H9 (cell line): ENCODE data around the gene MLKL. TPM values are rescaled to one million over a fixed set of nuclear protein-coding genes. Genes with fewer than 3 reads are reported as not detected.

Experiments used
- DNase-seq: peaks from one replicate; pipeline ENCODE4 v3.0.0-alpha.2; 2017
- H2AFZ ChIP-seq: one replicate; pipeline ENCODE4 v1.6.1; 2013; ENCODE audit warnings: mild to moderate bottlenecking, low read length, control low read depth, moderate library complexity
- H2AK5ac ChIP-seq: 2 replicates; pipeline ENCODE4 v1.6.1; 2013; ENCODE audit warnings: low read length, control low read depth, mixed read lengths; ENCODE audit not compliant: insufficient read length
- H2BK120ac ChIP-seq: one replicate; pipeline ENCODE4 v1.6.1; 2013; ENCODE audit warnings: low read depth, mild to moderate bottlenecking, low read length, control low read depth, inconsistent platforms; ENCODE audit not compliant: poor library complexity, severe bottlenecking
- H2BK12ac ChIP-seq: 2 replicates; pipeline ENCODE4 v1.6.1; 2013; ENCODE audit warnings: low read length, control low read depth, mixed read lengths, low read depth; ENCODE audit not compliant: insufficient read length
- H2BK15ac ChIP-seq: 2 replicates; pipeline ENCODE4 v1.6.1; 2013; ENCODE audit warnings: low read depth, low read length, control low read depth
- H2BK20ac ChIP-seq: one replicate; pipeline ENCODE4 v1.6.1; 2013; ENCODE audit warnings: low read depth, mild to moderate bottlenecking, low read length, control low read depth, inconsistent platforms; ENCODE audit not compliant: poor library complexity, severe bottlenecking
- H2BK5ac ChIP-seq: 2 replicates; pipeline ENCODE4 v1.6.1; 2013; ENCODE audit warnings: low read length, control low read depth, mixed read lengths; ENCODE audit not compliant: insufficient read length
- H3K14ac ChIP-seq: 2 replicates; pipeline ENCODE4 v1.6.1; 2013; ENCODE audit warnings: low read length, control low read depth; ENCODE audit not compliant: insufficient read depth
- H3K18ac ChIP-seq: 2 replicates; pipeline ENCODE4 v1.6.1; 2013; ENCODE audit warnings: low read depth, mild to moderate bottlenecking, mixed read lengths, low read length, control low read depth; ENCODE audit not compliant: insufficient read length
- H3K23ac ChIP-seq: 2 replicates; pipeline ENCODE4 v1.6.1; 2013; ENCODE audit warnings: low read length, control low read depth, mixed read lengths, low read depth; ENCODE audit not compliant: insufficient read length
- H3K23me2 ChIP-seq: 2 replicates; pipeline ENCODE4 v1.6.1; 2013; ENCODE audit warnings: low read depth, mild to moderate bottlenecking, mixed read lengths, low read length, control low read depth; ENCODE audit not compliant: insufficient read length, poor library complexity, severe bottlenecking
- H3K27ac ChIP-seq: 2 replicates; pipeline ENCODE4 v1.5.1; 2013; ENCODE audit warnings: low read length, control low read depth, mixed read lengths, low read depth; ENCODE audit not compliant: insufficient read length
- H3K27me3 ChIP-seq: 2 replicates; pipeline ENCODE4 v1.6.1; 2013; ENCODE audit warnings: low read length, control low read depth, inconsistent platforms; ENCODE audit not compliant: insufficient read depth
- H3K4ac ChIP-seq: 2 replicates; pipeline ENCODE4 v1.6.1; 2013; ENCODE audit warnings: low read depth, mild to moderate bottlenecking, control low read depth, inconsistent platforms, low read length, moderate library complexity
- H3K4me1 ChIP-seq: 2 replicates; pipeline ENCODE4 v1.6.1; 2013; ENCODE audit warnings: low read length, control low read depth, inconsistent platforms; ENCODE audit not compliant: insufficient read depth
- H3K4me2 ChIP-seq: 2 replicates; pipeline ENCODE4 v1.6.1; 2013; ENCODE audit warnings: low read length, control low read depth, mixed read lengths; ENCODE audit not compliant: insufficient read length, insufficient read depth
- H3K56ac ChIP-seq: 2 replicates; pipeline ENCODE4 v1.6.1; 2013; ENCODE audit warnings: low read depth, mild to moderate bottlenecking, mixed read lengths, low read length, control low read depth; ENCODE audit not compliant: insufficient read length
- H3K79me1 ChIP-seq: 2 replicates; pipeline ENCODE4 v1.6.1; 2013; ENCODE audit warnings: low read depth, mild to moderate bottlenecking, moderate library complexity, low read length, control low read depth, inconsistent platforms; ENCODE audit not compliant: insufficient read depth, poor library complexity, severe bottlenecking
- H3K79me2 ChIP-seq: 2 replicates; pipeline ENCODE4 v1.6.1; 2013; ENCODE audit warnings: low read length, control low read depth, inconsistent platforms; ENCODE audit not compliant: insufficient read depth
- H3K9ac ChIP-seq: 2 replicates; pipeline ENCODE4 v1.6.1; 2013; ENCODE audit warnings: low read length, control low read depth, mixed read lengths; ENCODE audit not compliant: insufficient read length; ENCODE audit errors: extremely low read depth
- H3K9me3 ChIP-seq: one replicate; pipeline ENCODE4 v1.6.1; 2013; ENCODE audit warnings: low read depth, low read length, inconsistent platforms; ENCODE audit not compliant: control insufficient read depth
- H3T11ph ChIP-seq: one replicate; pipeline ENCODE4 v1.6.1; 2013; ENCODE audit warnings: mild to moderate bottlenecking, low read length, control low read depth, inconsistent platforms
- H4K20me1 ChIP-seq: one replicate; pipeline ENCODE4 v1.6.1; 2013; ENCODE audit not compliant: control insufficient read depth, insufficient read length, insufficient read depth
- H4K5ac ChIP-seq: 2 replicates; pipeline ENCODE4 v1.6.1; 2013; ENCODE audit warnings: low read depth, mild to moderate bottlenecking, mixed read lengths, low read length, control low read depth; ENCODE audit not compliant: insufficient read length
- H4K8ac ChIP-seq: replicated peaks from 2 replicates; pipeline ENCODE4 v1.6.1; 2013; ENCODE audit warnings: low read length, control low read depth, mixed read lengths, low read depth; ENCODE audit not compliant: insufficient read length
- H4K91ac ChIP-seq: 2 replicates; pipeline ENCODE4 v1.6.1; 2013; ENCODE audit warnings: low read depth, mild to moderate bottlenecking, moderate library complexity, mixed read lengths, low read length, control low read depth; ENCODE audit not compliant: insufficient read length
- H3K27ac Mint-ChIP-seq, 3 experiments: 2 replicates in 2 of 3; 3 replicates in 1 of 3; pipeline ENCODE4 v1.8.0; 2020 to 2021; ENCODE audit warnings: mixed read lengths in 3 of 3, mild to moderate bottlenecking in 1 of 3, moderate library complexity in 1 of 3
- H3K27me3 Mint-ChIP-seq: 2 replicates; pipeline ENCODE4 v1.8.0; 2021; ENCODE audit warnings: low read depth, mild to moderate bottlenecking, moderate library complexity, mixed read lengths
- H3K36me3 Mint-ChIP-seq, 3 experiments: 2 replicates in 2 of 3; 3 replicates in 1 of 3; pipeline ENCODE4 v1.8.0; 2020 to 2021; ENCODE audit warnings: low read depth in 3 of 3, mixed read lengths in 3 of 3; ENCODE audit not compliant: insufficient read depth in 1 of 3
- H3K4me1 Mint-ChIP-seq, 2 experiments: 2 replicates each; pipeline ENCODE4 v1.8.0; 2020; ENCODE audit warnings: mixed read lengths in 2 of 2
- H3K4me3 Mint-ChIP-seq, 2 experiments: 2 replicates in 1 of 2; 3 replicates in 1 of 2; pipeline ENCODE4 v1.8.0; 2020 to 2021; ENCODE audit warnings: mild to moderate bottlenecking in 2 of 2, mixed read lengths in 2 of 2, moderate library complexity in 1 of 2
- H3K9me3 Mint-ChIP-seq, 2 experiments: 2 replicates in 1 of 2; 3 replicates in 1 of 2; pipeline ENCODE4 v1.8.0; 2020; ENCODE audit warnings: mild to moderate bottlenecking in 2 of 2, mixed read lengths in 2 of 2, moderate library complexity in 1 of 2
- CTCF ChIP-seq: fragments of 200-600 bp; sonication (generic); conservative IDR thresholded peaks from 3 replicates; pipeline ENCODE4 v1.8.0; 2021; ENCODE audit warnings: antibody characterized with exemption, mild to moderate bottlenecking
- WGBS: extraction: QIAGEN DNeasy Blood & Tissue Kit; methylation state at CpG from one replicate; pipeline ENCODE4 v1.1.7; 2013; ENCODE audit warnings: missing lambda C conversion rate, low lambda C conversion rate, mixed read lengths; ENCODE audit not compliant: insufficient read length; ENCODE audit errors: extremely low coverage; 5-methylcytosine and 5-hydroxymethylcytosine counted together
- total RNA-seq: library from RNA; stranded (reverse); gene quantifications from 2 replicates; pipeline ENCODE4 v1.2.1, GENCODE V29; 2021

MLKL gene
- total RNA-seq, 1 experiment from 2014 or later = 0.37 TPM

GRCh38 chr16:74633686-74634085, 67.0 kb downstream of the MLKL start:
- 0 out of 7 replicates have a peak overlapping the region, but pooled peaks of 1 of the 3 experiments have one; percentile 18 for H3K27ac Mint-ChIP-seq
- Histone ChIP-seq H3K18ac (no peak overlapping the region), H3K4ac (no peak overlapping the region), H3K56ac (no peak overlapping the region), H2BK20ac (no peak overlapping the region), H3T11ph (no peak overlapping the region), H3K27ac (no peak overlapping the region), H3K23me2 (no peaks in the 10 kb centered on the region), H3K9me3 (no peaks in the 10 kb centered on the region), H2AK5ac (no peak overlapping the region), H4K5ac (no peak overlapping the region), H2BK12ac (no peak overlapping the region), H3K4me1 (no peaks in the 10 kb centered on the region), H3K4me2 (no peak overlapping the region), H2AFZ (no peak overlapping the region), H2BK120ac (no peak overlapping the region), H3K9ac (no peak overlapping the region), H3K27me3 (no peaks in the 10 kb centered on the region), H2BK5ac (no peak overlapping the region), H3K79me1 (peaks cover 4% of the 10 kb centered on the region), H3K23ac (no peak overlapping the region), H3K14ac (no peak overlapping the region), H4K8ac (no peak overlapping the region), H2BK15ac (no peak overlapping the region), H4K20me1 (no peaks in the 10 kb centered on the region), H3K79me2 (no peaks in the 10 kb centered on the region), H4K91ac (no peak overlapping the region)
- peaks cover 45 to 93% (median 83%) of the 10 kb centered on the region in 3 experiments; a peak in 6 of 7 replicates for H3K36me3 Mint-ChIP-seq
- DNase-seq = no peak
- H3K27me3 Mint-ChIP-seq = no peaks in the 10 kb centered on the region
- TF ChIP-seq CTCF = no peak
- no peaks in the 10 kb centered on the region for H3K9me3 Mint-ChIP-seq
- H3K4me1 Mint-ChIP-seq = no peaks in the 10 kb centered on the region
- no peak overlapping the region for H3K4me3 Mint-ChIP-seq
- no CpG with 5 or more reads among the region's 7 CpGs for WGBS
